ENCODE data around the gene NMNAT2. TPM values are rescaled to one million over a fixed set of nuclear protein-coding genes. Genes with fewer than 3 reads are reported as not detected.

NMNAT2 gene
- total and polyA plus RNA-seq, 2 donors from 2014 or later, result 0.17 to 2.0 TPM

DNA sequence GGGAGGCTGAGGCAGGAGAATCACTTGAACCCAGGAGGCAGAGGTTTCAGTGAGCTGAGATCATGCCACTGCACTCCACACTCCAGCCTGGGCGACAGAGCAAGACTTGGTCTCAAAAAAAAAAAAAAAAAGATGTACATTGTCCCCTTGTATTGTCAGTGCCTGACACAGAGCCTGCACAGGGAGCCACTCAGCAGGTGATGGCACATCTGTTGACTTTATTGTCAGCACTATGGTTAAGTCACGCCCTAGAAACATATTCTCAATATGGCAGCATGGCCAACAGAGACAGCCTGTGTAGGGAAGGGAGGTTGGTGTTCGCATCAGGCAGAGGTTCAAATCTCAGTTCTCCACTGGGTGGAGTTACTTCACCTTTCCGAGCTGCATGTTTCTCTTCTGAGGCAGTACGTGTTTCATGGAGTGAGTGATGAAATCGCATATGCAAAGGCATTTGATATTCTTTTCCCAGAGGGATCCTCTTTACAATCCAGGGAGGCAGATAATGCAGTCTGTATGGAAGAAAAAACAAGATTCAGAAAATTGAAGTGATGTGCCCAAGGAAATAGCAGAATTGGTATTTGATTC is 211.6 kb downstream of the NMNAT2 start:
- H3K27ac ChIP-seq (ENCODE audit: low read depth in 2 of 2, low read length in 2 of 2), result no peak overlapping the region
- no peaks in the 10 kb centered on the region for H3K9me3 ChIP-seq (ENCODE audit: control insufficient read depth in 2 of 3, insufficient read depth in 1 of 3, low read length in 3 of 3)
- intact Hi-C loops (cut with DNase I), result no loop called here
- FAIRE-seq, result no peak
- H3K4me1 ChIP-seq (ENCODE audit: control insufficient read depth in 2 of 3, insufficient read depth in 2 of 3, low read depth in 1 of 3, low read length in 3 of 3), result no peaks in the 10 kb centered on the region
- H3K9ac ChIP-seq (ENCODE audit: low read length in 3 of 3), result no peak overlapping the region
- no peak for DNase-seq
- no peak overlapping the region for H3K4me3 ChIP-seq (ENCODE audit: low read length in 3 of 3)
- TF ChIP-seq, protein P1, sequence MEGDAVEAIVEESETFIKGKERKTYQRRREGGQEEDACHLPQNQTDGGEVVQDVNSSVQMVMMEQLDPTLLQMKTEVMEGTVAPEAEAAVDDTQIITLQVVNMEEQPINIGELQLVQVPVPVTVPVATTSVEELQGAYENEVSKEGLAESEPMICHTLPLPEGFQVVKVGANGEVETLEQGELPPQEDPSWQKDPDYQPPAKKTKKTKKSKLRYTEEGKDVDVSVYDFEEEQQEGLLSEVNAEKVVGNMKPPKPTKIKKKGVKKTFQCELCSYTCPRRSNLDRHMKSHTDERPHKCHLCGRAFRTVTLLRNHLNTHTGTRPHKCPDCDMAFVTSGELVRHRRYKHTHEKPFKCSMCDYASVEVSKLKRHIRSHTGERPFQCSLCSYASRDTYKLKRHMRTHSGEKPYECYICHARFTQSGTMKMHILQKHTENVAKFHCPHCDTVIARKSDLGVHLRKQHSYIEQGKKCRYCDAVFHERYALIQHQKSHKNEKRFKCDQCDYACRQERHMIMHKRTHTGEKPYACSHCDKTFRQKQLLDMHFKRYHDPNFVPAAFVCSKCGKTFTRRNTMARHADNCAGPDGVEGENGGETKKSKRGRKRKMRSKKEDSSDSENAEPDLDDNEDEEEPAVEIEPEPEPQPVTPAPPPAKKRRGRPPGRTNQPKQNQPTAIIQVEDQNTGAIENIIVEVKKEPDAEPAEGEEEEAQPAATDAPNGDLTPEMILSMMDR (IDR thresholded peaks at IDR 0.05; ENCODE audit: borderline replicate concordance, extremely low read depth, insufficient read depth), result no peak
- H3K36me3 ChIP-seq (ENCODE audit: control insufficient read depth in 2 of 3, insufficient read depth in 3 of 3, low read length in 3 of 3), result no peaks in the 10 kb centered on the region
- no peaks in the 10 kb centered on the region for H3K27me3 ChIP-seq (ENCODE audit: control insufficient read depth, insufficient read depth, low read length)

DNA sequence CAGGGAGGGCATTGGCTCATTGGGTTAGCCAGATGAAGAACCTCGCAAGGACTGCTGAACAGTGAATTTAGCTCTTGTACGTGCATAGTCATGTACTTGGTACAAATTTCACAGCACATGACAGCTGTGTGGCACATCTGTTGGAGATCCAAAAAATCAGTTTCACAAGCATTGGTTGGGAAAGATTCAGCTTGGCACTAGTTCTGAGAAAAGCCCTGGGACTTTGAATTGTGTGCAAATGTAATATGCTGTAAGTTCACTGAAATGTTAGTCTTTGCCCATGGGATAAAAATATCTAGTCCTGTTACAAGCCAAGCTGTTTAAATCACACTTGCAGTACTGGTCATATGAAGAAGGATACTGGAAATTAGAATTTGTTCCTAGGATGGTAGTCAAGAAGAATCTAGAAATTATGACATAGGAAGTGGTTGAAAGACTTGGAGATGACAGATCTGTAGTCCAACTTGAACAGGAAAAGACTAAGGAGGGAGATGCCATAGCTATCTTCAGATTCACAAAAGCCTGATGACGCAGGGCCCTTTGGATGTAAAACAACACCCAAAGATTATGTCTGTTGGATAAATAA is 212.9 kb downstream of the NMNAT2 start:
- Histone ChIP-seq H3K9ac (ENCODE audit: low read length in 3 of 3) (no peak overlapping the region), H3K4me3 (ENCODE audit: low read length in 3 of 3) (no peak overlapping the region), H3K36me3 (ENCODE audit: control insufficient read depth in 2 of 3, insufficient read depth in 3 of 3, low read length in 3 of 3) (no peaks in the 10 kb centered on the region), H3K9me3 (ENCODE audit: control insufficient read depth in 2 of 3, insufficient read depth in 1 of 3, low read length in 3 of 3) (no peaks in the 10 kb centered on the region), H3K4me1 (ENCODE audit: control insufficient read depth in 2 of 3, insufficient read depth in 2 of 3, low read depth in 1 of 3, low read length in 3 of 3) (no peaks in the 10 kb centered on the region), H3K27ac (ENCODE audit: low read depth in 2 of 2, low read length in 2 of 2) (no peak overlapping the region), H3K27me3 (ENCODE audit: control insufficient read depth, insufficient read depth, low read length) (no peaks in the 10 kb centered on the region)
- intact Hi-C loops (cut with DNase I), result no loop called here
- TF ChIP-seq, protein P1 (IDR thresholded peaks at IDR 0.05; ENCODE audit: borderline replicate concordance, extremely low read depth, insufficient read depth), result no peak
- FAIRE-seq (no peak), DNase-seq (no peak)

DNA sequence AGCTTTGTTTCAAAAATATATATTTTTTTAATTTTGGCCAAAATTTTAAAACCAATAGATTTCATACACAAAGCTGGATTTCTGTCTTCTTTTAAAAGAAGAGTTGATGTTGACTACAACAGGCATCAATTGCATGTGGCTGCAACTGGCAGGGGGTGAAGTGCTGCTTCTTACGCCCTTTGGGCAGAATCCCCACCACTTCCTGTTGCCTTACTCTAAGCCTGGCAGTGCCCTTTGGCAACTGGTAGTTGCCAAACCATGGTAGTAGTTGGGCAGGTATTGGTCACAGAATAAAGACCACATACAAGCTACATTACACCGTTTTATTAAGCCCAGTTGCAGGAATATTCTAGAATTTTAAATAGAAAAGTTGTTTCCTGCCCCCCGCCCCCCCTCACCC is 215.1 kb downstream of the NMNAT2 start:
- H3K36me3 ChIP-seq (ENCODE audit: control insufficient read depth in 2 of 3, insufficient read depth in 3 of 3, low read length in 3 of 3), result no peaks in the 10 kb centered on the region
- no peaks in the 10 kb centered on the region for H3K9me3 ChIP-seq (ENCODE audit: control insufficient read depth in 2 of 3, insufficient read depth in 1 of 3, low read length in 3 of 3)
- intact Hi-C loops (cut with DNase I), result no loop called here
- no peak overlapping the region for H3K4me3 ChIP-seq (ENCODE audit: low read length in 3 of 3)
- H3K27ac ChIP-seq (ENCODE audit: low read depth in 2 of 2, low read length in 2 of 2), result no peak overlapping the region
- DNase-seq (no peak), FAIRE-seq (no peak)
- no peak overlapping the region for H3K9ac ChIP-seq (ENCODE audit: low read length in 3 of 3)
- no peaks in the 10 kb centered on the region for H3K27me3 ChIP-seq (ENCODE audit: control insufficient read depth, insufficient read depth, low read length)
- no peaks in the 10 kb centered on the region for H3K4me1 ChIP-seq (ENCODE audit: control insufficient read depth in 2 of 3, insufficient read depth in 2 of 3, low read depth in 1 of 3, low read length in 3 of 3)
- TF ChIP-seq, protein P1 (IDR thresholded peaks at IDR 0.05; ENCODE audit: borderline replicate concordance, extremely low read depth, insufficient read depth), result no peak
